Middle frontal gyrus (tissue), 1 donor: ENCODE data around the gene NACC2.

ENCODE experiments used
- DNase-seq: peaks from one replicate; pipeline ENCODE4 v3.0.0-alpha.2; 2015; ENCODE audit warnings: low spot score; ENCODE audit errors: extremely low spot score

NACC2 gene

DNA sequence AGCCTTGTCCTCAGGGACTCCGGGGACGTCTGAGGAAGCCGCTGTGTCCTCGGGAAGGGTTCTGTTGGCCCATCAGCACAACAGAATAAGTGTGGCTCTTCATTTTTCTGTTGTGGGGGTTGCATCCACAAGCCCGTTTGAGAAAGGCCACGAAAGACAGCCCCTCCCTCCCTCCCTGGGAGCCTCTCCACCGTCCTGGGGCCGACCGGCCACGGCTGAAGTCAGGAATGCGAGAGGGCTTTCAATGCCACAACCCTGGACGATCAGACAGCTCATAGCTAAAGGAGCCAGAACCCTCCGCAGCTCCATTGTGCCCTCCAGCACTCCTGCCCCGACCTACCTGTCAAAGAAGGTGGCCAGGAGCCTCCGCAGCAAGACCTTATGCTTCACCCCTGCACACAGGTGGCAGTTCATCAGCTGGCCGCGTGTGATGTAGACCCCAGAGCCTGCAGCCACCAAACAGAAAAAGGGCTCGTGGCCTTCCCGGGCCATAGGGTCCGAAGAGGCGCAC is 81.5 kb downstream of the NACC2 start:
- DNase-seq, result no peak

DNA sequence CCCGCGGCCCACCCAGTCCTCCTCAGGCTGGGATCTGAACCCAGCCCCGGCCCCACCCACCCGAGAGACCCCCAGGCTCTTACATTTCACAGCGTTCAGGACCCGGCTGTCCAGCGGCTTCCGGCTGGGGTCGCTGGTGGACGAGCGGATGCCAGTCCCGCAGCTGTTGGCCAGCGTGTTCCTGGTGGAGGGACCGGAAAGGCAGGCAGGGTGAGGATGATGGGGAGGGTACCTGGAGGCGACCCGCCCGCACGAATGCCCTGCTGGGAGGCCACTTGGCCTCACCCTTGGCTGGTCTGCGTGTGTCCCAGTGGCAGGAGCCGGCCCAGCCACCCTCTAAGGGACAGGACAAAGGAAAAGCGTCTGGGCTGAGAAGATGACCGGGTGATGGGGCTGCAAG is 82.0 kb downstream of the NACC2 start:
- no peak for DNase-seq

DNA sequence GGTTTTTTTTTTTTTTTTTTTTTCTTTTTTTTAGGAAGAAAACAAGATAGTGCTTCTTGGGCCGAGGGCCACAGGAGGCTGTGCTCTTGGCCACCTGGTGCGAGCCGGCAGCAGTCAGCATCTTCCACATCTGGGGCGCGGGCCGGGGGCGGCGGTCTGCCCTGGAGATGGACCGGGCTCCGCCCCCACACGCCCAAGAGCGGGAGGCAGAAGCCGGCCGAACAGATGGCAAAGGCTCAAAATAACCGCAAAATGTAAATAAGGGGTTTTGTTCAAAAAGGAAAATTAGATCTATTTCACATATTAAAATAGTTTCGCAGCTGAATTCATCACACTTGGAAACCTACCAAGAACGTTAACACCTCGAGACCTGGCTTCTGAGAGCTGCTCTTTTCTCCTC is 82.4 kb downstream of the NACC2 start:
- no peak for DNase-seq

DNA sequence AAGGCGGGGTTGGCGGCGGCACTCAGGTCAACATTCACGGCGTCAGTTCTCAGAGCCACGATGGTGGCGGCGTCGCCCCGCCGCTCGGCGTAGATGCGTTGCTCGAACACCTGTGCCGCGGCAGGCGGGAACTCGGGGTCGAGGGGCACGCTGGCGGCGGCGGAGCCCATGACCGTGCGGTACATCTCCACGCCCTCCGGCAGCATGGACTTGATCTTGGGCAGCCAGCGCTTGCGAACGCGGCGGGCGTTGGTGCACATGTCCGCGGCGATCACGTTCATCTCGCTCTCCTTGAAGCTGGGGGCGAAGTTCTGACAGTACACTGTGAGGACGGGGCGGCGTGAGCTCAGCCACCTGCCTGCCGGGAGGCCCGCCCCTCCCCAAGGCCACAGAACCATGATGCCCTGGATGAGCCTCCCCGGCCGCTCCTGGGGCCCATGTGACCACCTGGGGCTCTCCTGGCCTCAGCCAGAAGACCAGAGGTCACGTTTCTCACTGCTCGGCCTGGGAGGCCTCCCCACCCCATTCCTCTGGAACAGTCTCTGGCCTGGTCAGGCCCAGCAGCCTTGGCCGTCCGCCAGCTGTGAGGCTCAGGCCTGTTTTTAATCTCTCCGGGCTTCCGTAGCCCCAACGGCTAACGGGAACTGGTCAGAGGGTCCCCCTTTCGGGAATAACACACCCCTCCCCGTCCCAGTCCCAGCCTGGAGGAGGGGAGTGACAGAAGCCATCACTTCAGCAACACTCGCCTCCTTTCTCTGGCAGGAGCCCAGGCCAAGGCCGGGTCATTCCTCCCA is 83.2 kb downstream of the NACC2 start:
- DNase-seq, result no peak

DNA sequence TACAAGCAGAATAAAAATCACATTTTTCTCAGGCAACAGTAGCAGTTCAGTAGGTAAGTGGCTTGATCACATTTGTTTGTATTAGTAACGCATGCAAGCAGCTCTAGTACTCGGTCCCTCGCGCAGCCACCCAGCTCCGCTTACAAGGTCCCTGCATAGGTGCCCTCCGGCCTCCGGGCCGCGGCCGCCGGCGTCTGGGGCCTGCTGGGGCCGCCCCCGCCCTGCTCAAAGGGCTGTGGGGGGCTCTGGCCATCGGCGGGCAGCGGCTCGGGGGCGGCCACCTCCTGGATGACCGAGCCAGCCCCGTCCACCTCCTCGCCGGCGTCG is 83.8 kb downstream of the NACC2 start:
- no peak for DNase-seq

DNA sequence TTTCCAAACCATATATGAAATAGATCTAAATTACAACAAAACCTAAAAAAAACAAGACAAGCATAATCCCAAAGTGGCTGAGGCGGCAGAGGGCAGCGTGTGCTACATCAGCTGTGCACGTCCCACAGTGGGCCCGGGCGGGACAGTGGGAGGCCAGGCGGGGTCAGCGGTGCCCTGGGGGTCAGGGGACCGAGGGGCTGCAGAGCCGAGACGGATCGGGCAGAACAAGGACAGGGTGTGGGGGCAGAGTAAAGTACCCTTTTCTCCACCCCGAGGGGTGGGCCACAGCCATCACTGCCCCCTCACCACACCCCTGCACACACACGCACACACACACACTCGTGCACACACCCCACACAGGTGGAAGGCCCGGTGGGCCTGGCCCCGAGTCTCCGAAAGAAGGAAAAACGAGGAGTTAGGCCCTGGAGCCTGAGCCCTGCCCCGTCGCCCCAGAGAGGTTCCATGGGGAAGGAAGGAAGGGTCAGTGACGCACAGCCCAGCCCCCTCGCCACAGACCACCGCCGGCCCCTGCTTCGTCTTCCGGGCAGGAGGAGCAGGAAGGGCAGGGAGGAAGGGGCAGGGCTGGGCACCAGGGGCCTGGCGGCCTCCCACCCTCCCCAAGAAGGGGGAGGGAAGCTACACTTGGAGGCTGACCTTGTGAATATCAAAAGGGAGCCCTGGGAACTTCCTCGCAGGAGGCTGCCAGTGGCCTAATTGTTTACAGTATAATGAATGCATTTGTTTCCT is 84.3 kb downstream of the NACC2 start:
- DNase-seq, result no peak

DNA sequence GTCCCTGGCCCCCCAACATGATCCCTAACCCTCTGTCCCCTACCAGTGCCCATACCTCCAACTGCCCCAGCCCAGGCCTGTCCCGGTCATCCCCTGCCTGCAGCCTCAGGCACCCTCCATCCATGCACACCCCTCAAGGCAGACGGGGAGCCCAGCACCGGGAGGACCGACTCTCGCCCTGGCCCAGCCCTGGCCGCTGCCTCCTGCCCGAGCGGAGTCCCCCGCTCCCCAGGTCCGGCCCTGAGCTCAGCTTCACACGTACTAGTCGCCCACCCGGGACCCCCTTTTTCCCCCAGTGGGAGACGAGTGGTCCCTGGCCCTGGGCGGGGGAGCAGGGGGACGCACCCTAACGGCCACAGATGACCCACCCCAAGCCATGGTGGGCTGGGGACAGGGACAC is 84.9 kb downstream of the NACC2 start:
- DNase-seq, result no peak

DNA sequence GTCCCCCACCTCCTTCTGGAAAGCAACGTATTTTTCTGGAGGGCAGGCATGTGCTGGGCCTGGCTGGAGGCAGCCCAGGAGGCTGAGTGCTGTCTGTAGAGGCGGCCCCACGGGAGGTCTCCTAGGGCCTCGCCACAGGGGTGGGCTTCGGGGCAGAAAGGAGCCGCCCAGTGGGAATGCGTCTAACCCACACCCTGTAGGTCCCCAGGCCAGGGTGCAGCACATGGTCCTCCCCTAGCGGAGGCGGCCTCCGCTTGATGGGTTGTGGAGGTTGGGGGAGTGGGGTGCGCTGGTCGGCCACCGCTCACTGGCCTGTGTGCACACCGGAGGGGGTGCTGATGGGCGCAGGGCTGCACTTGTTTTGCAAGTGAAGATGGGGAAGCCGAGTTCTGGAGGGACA is 85.6 kb downstream of the NACC2 start:
- no peak for DNase-seq

DNA sequence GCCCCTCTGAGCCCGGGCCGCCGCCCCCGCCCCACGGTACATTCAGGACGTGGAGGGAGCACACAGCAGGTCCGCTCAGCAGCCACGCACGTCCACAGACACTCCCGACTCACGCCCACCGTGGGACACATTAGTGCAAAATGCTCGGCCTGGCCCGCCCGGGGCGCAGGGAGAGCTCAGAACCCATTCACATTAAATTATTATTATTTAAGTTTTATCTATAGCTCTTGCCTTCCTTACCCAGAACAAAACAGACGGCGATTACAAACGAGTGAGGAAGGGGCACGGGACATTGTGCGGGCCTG is 86.4 kb downstream of the NACC2 start:
- no peak for DNase-seq

DNA sequence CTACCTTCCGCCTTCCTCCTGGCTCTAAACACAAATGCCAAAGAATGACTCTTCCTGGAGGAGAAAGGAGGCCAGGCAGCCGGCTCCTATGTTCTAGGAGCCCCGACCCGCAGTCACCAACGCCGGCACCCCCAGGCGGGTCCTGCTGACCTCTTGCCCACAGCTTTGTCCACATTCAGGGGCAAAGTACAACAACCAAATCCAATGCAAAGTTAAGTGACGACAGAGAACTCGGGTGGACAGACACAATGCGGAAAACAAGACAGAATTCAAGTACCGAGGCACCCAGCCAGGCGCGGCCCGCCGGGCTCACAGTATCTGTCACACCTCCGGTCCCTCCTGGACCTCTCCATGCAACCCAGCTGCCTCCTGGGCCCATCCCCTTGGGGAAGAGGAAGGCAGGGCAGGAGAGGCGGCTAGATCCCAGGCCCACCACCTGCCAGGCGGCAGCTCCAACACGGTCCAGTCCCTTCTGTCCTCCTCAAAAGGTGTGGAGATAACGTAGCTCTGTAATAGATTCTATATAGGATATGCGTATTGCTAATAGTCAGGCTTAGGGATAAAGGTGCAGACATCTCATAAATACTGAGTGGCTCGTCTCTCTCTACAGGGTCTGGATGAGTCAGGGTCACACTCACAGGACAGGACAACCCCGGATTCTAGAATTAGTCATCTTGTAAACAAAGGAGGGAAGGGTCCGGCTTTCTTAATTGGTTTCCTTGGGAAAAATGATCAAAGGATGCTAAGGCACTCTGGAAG is 87.0 kb downstream of the NACC2 start:
- no peak for DNase-seq

DNA sequence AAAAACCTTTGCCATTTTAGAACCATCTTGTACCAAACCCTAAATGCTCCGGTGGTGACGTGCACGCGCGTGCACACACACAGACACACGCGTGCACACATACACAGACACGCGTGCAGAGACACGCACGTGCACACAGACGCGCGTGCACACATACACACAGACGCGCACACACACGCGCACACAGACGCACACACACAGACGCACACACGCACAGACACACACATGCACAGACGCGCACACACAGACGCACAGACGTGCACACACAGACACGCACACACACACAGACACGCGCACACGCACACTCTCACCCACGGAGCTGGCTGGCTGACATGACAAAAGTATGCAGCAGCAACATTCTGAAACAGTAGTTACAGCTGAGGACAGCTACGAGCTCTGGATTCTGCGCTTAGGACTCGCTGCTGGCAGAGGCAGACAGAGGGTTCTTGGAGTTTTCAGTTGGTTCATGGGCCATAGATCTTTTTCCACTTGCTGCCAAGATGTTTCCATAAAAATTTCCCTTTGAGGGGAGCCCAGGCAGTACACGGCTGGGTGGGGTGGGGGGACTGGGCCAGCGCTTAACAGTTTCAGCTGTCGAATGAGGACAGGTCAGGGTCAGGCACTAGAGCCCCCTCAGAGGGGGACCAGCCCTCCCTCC is 87.7 kb downstream of the NACC2 start:
- DNase-seq, result no peak

DNA sequence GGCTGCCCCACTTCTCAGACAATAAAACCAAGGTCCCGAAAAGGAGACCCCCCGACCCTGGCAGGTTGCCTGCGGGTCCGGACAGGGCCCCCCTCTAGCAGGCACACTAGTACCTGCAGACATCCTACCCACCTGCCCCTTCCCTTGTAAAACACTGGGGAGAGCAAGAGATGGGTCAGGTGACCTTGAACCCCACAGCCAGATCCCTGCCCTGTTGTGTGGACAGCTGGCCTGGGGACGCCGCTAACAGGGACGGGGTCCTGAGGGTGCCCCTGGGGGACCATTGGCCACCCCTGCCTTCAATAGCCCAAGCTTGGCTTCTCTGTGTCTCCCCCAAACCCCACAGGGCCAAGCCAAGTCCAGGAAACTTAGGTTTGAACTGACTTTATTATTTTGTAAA is 88.9 kb downstream of the NACC2 start:
- DNase-seq, result no peak

DNA sequence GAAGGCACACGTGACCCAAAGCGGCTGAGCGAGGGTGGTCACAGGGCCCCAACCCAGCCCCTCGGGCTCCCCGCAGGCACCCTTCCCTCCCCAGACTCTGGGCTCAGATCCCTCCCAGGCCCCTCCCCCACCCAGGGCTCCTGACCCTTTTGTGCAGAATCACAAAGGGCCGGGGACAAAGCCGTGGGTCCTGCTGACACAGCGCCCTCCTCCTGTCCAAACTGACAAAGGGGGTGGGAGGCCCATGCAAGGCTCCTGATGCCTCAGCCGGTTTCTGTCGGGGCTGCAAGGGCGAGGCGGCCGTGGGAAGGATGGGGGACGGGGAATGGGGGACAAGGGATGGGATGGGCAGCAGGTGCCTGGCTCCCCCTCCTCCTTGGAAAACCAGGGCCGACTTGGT is 90.4 kb downstream of the NACC2 start:
- no peak for DNase-seq

DNA sequence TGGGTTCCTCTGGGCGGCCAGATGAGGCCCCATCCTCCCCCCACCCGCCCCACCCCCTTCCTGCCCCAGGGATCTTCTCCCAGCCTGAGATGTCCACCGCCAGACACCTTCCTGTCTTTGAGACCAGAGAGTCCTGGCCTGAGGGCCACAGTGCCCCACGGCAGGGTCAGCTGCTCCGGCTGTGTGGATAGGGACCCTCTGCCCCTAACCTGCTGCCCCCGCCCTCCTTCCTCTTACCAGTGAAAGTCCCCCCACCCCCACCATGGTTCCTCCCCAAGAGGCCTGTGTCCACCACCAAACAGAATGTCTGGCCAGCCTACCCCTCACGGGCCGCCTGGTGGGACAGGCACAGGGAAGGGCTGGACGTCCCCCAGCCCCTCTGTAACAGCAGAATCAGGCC is 90.9 kb downstream of the NACC2 start:
- DNase-seq, result no peak

DNA sequence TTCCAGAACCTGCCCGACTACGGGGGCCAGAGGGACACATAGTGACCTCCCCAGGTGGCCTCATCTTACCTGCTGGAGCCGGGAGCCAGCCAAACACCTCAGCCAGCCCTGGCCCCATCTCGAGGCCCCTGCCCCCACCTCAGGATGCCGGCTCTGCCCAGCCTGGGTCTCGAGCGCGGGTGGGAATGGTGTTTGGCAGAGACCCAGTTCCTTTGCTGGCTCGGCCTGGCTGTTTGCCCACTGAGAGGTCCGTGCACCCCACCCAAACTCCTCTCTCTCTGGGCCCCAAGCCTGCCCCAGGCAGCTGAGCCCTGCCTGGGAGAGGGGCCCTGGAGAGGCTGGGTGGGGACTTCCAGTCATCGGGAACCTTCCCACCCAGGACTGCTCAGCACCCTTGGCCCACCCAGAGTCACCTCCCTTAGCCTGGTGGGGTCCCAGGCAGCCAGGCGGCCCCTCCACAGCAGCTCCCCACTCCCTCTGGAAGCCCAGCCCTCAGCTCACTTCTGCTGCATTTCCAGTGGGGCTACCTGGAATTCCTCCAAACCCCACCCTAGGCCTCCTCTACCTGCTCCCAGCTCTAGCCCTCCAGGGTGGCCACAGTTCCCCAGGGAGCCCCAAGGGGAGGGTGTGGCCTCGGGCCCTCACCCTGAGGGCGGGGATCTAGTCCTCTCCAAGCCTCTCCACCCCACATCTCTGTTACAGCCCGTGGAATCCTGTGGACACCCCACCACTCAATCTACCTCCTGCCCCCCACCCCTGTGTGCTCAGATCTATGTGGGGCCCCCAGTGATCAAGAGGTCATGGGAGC is 91.5 kb downstream of the NACC2 start:
- no peak for DNase-seq

DNA sequence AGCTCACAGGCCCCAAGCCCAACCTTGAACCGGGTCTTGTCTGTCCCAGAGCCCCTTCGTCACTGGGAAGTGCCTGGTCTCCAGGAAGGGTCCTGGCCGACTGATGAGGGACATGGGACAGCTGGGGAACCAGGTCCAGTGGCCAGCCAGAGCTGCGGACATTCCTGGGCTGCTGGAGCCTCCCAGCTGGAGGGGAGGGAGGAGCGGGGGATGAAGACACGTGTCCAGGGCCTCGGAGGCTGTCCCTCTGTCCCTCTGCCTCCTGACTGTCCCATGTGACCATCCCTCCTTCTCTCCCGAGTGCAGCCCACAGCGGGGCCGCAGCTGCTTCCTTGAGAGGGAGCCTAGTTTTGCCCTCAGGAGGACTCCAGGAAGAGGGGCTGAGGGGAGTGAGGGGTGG is 92.2 kb downstream of the NACC2 start:
- DNase-seq, result no peak

DNA sequence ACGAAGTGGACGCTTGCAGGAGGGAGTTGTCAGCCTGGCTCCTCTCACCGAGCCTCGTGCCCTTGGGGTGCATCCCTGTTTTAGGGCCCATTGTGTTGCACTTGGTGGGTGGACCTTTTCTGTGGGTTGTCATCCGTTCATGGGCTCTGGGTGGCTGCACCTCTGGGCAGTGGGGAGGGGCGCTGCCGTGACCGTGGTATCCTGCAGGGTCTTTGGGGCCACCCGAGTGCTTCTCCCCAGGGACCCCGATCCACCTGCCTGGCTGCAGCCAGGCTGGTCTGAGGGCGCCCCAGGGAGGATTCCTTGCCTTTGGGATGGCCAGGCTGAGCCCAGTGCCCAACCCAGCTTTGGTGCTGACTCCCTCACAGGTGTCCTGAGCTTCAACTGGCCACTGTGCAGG is 92.9 kb downstream of the NACC2 start:
- DNase-seq, result no peak

DNA sequence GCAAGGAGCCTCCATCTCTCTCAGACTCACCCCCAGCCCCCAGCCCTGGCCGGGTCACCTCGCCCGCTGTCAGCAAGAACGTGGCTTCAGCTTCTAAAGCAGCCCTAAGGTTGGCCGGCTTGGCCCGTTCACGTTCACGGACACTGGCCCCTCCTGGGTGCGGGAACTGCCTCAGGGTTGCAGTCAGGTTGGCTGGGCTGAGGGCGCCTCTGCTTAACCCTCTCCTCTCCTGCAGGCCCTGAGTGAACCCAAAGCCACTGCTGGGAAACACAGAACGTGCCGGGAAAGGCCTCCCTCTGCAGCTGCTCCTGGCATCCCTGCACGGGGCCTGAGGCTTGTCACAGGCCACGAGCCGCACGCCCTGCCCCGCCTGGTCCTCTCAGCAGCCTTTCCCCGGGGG is 93.9 kb downstream of the NACC2 start:
- no peak for DNase-seq

DNA sequence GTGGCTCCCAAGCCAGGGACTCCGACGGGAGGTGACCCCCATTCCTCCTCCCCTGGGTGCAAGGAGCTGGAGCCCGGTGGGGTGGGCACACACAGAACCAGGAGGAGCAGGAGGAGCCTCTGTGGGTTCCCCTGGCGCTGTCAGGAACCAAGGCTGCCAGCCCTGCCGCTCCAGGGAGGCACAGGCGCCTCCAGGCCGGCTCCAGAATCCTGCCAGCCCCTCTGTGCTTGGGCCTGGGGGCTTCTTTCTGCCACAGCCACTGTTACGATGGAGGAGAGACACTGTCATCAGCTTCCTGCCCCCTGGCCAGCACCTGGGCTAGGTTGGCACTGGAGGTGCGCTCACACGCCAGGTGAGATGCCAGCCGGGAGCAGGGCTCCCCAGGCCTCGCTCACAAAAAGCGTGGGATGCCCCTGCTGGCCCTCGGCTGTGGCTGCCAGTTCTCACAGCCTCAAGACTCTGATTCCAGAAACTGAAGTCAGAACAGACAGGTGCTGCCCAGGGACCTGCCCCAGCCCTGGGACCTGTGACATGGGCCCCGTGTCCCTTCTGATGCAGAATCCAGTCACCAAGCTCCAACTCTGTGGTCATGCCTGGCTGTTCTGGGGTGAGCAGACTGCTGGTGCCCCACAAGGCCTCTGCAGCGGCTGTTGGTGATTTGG is 96.5 kb downstream of the NACC2 start:
- DNase-seq, result no peak

DNA sequence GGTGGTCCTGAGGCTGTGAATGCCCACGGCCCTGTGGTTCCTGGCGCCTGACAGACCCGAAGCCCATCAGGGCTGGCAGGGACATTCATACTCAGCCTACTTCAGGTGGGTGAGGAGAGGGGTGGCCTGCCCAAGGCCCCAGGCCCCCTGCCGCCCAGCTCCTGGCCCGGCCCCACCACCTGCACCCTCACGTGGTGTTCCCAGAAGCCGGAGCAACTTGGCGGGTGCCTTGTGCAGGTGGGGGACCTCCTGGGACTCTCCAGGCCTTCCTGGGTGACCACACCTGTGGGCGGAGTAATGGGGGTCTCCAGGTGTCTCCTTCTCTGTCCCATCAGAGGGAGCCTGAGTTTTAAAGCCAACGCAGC is 97.1 kb downstream of the NACC2 start:
- DNase-seq, result no peak
